OCI-LY7 (cell line): Measurements from ENCODE around the gene UBXN7.
A peak's percentile ranks its signal among the peaks of the same experiment; 100 is the strongest.
"Not testable (repeated sequence)": the region's sequence is repeated elsewhere in the genome, so short reads cannot be mapped to it uniquely, and the experiment has no call there.

Experiments used
- EZH2phosphoT487 ChIP-seq: fragments of 200-600 bp; sonication (generic); IDR thresholded peaks from 2 replicates; pipeline ENCODE4 v1.6.1; 2018; ENCODE audit warnings: low read depth, borderline replicate concordance, mild to moderate bottlenecking, mixed run types, antibody characterized with exemption, low read length, moderate library complexity, mixed read lengths
- TF ChIP-seq, protein P1 (sequence below): fragments of 200-600 bp; sonication (generic); conservative IDR thresholded peaks from 2 replicates; pipeline ENCODE4 v1.5.1; 2014; ENCODE audit warnings: mild to moderate bottlenecking, antibody characterized with exemption, low read length, moderate library complexity, mixed read lengths

- TF ChIP-seq, protein P1, sequence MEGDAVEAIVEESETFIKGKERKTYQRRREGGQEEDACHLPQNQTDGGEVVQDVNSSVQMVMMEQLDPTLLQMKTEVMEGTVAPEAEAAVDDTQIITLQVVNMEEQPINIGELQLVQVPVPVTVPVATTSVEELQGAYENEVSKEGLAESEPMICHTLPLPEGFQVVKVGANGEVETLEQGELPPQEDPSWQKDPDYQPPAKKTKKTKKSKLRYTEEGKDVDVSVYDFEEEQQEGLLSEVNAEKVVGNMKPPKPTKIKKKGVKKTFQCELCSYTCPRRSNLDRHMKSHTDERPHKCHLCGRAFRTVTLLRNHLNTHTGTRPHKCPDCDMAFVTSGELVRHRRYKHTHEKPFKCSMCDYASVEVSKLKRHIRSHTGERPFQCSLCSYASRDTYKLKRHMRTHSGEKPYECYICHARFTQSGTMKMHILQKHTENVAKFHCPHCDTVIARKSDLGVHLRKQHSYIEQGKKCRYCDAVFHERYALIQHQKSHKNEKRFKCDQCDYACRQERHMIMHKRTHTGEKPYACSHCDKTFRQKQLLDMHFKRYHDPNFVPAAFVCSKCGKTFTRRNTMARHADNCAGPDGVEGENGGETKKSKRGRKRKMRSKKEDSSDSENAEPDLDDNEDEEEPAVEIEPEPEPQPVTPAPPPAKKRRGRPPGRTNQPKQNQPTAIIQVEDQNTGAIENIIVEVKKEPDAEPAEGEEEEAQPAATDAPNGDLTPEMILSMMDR, result peak; percentile 40; the same call in 1 of the 2 replicates
- not testable (repeated sequence) for TF ChIP-seq EZH2phosphoT487
Observed at GRCh38 chr3:196445391-196445790, 13.2 kb upstream of the UBXN7 start.
